ENCODE measurements around the gene TTC31.

Gene TTC31

GRCh38 chr2:74447230-74447999 lies 35.5 kb upstream of the TTC31 start:
- in situ Hi-C loops (cut with MboI; ENCODE audit: low pct_unique_long_range_greater_than_20kb, low sequenced_read_pairs, unreplicated experiment): no loop called here

GRCh38 chr2:74448771-74449170 lies 34.1 kb upstream of the TTC31 start:
- in situ Hi-C loops (cut with MboI; ENCODE audit: low pct_unique_long_range_greater_than_20kb, low sequenced_read_pairs, unreplicated experiment): no loop called here
- TF ChIP-seq CTCF (IDR thresholded peaks at IDR 0.05; ENCODE audit: extremely low read depth, insufficient read depth, missing control alignments): no peak
- no peak for DNase-seq (ENCODE audit: low spot score)

More at GRCh38 chr2:74447230-74447999, 35.5 kb upstream of the TTC31 start:
- DNase-seq (ENCODE audit: low spot score): no peak
- no peak for TF ChIP-seq CTCF (IDR thresholded peaks at IDR 0.05; ENCODE audit: extremely low read depth, insufficient read depth, missing control alignments)

GRCh38 chr2:74450570-74451190 lies 32.2 kb upstream of the TTC31 start:
- no peak for DNase-seq (ENCODE audit: low spot score)
- in situ Hi-C loops (cut with MboI; ENCODE audit: low pct_unique_long_range_greater_than_20kb, low sequenced_read_pairs, unreplicated experiment): no loop called here
- no peak for TF ChIP-seq CTCF (IDR thresholded peaks at IDR 0.05; ENCODE audit: extremely low read depth, insufficient read depth, missing control alignments)

GRCh38 chr2:74454654-74455511 lies 28.0 kb upstream of the TTC31 start, which contains the start of gene INO80B:
TSS of gene INO80B (plus strand) at chr2:74455087. CDS start at chr2:74455117, 30 bp downstream.
- DNase-seq (ENCODE audit: low spot score): peak; percentile 87
- in situ Hi-C loops (cut with MboI; ENCODE audit: low pct_unique_long_range_greater_than_20kb, low sequenced_read_pairs, unreplicated experiment): no loop called here
- TF ChIP-seq CTCF (IDR thresholded peaks at IDR 0.05; ENCODE audit: extremely low read depth, insufficient read depth, missing control alignments): peak; percentile 20

GRCh38 chr2:74457129-74457548 lies 25.7 kb upstream of the TTC31 start:
- TF ChIP-seq CTCF (IDR thresholded peaks at IDR 0.05; ENCODE audit: extremely low read depth, insufficient read depth, missing control alignments): no peak
- in situ Hi-C loops (cut with MboI; ENCODE audit: low pct_unique_long_range_greater_than_20kb, low sequenced_read_pairs, unreplicated experiment): no loop called here
- no peak for DNase-seq (ENCODE audit: low spot score)

GRCh38 chr2:74457549-74458131 lies 25.2 kb upstream of the TTC31 start:
- no peak for TF ChIP-seq CTCF (IDR thresholded peaks at IDR 0.05; ENCODE audit: extremely low read depth, insufficient read depth, missing control alignments)
- in situ Hi-C loops (cut with MboI; ENCODE audit: low pct_unique_long_range_greater_than_20kb, low sequenced_read_pairs, unreplicated experiment): no loop called here
- DNase-seq (ENCODE audit: low spot score): peak; percentile 82
